Esophagus muscularis mucosa (tissue), 4 donors: ENCODE results near the gene MAPK8. TPM values are rescaled to one million over a fixed set of nuclear protein-coding genes. Genes with fewer than 3 reads are reported as not detected.

Experiments
- DNase-seq: peaks from one replicate; pipeline ENCODE4 v3.0.0-alpha.2; 2017; ENCODE audit errors: extremely low spot score
- H3K27ac ChIP-seq, 4 donors: fragments of 200-600 bp; sonication (generic); replicated peaks in 1 of 4; 1 replicate in 3 of 4; 2 replicates in 1 of 4; pipeline ENCODE4 v1.5.1; 2016 to 2019; ENCODE audit warnings: mild to moderate bottlenecking in 1 of 4
- H3K27me3 ChIP-seq, 4 donors: fragments of 200-600 bp; sonication (generic); one replicate each; pipeline versions ENCODE4 v1.5.1 to v1.6.0; 2016 to 2019
- H3K36me3 ChIP-seq, 4 donors: fragments of 200-600 bp; sonication (generic); one replicate each; pipeline ENCODE4 v1.5.1; 2016 to 2019
- H3K4me1 ChIP-seq, 4 donors: fragments of 200-600 bp; sonication (generic); one replicate each; pipeline ENCODE4 v1.5.1; 2016 to 2019
- H3K4me3 ChIP-seq, 4 donors: fragments of 200-600 bp; sonication (generic); 1 replicate in 2 of 4; 2 replicates in 2 of 4; pipeline ENCODE4 v1.5.1; 2016 to 2019; ENCODE audit warnings: mild to moderate bottlenecking in 4 of 4, moderate library complexity in 1 of 4
- H3K9me3 ChIP-seq, 4 donors: fragments of 200-600 bp; sonication (generic); 1 replicate in 3 of 4; 2 replicates in 1 of 4; pipeline ENCODE4 v1.5.1; 2016 to 2019
- EP300 ChIP-seq: sonication (generic); formaldehyde crosslinking; IDR thresholded peaks from one replicate; pipeline ENCODE4 v1.6.1; 2017; ENCODE audit warnings: antibody characterized with exemption
- POLR2A ChIP-seq: fragments of 450-650 bp; IDR thresholded peaks from one replicate; pipeline ENCODE4 v1.6.1; 2017; ENCODE audit warnings: antibody characterized with exemption, moderate library complexity, mild to moderate bottlenecking, low read depth
- POLR2AphosphoS5 ChIP-seq, 2 donors: sonication (generic); formaldehyde crosslinking; IDR thresholded peaks; one replicate each; pipeline ENCODE4 v1.6.1; 2017; ENCODE audit warnings: antibody characterized with exemption in 2 of 2
- WGBS: methylation state at CpG from one replicate; pipeline ENCODE4 v1.1.5; 2018; 5-methylcytosine and 5-hydroxymethylcytosine counted together
- intact Hi-C: fragments of 100-400 bp; cut with DNase I; formaldehyde crosslinking; loops from one replicate; pipeline ENCODE4 v1.15.1; 2023
- total RNA-seq, 4 donors: library from RNA; depleted of rRNA; stranded (reverse); fragments of >200 nt; gene quantifications; one replicate each; pipeline versions ENCODE4 v1.1.0 to v1.2.1, GENCODE V29; 2016
- TF ChIP-seq, protein P1 (sequence below), 3 experiments: fragments of 200-600 bp in 2 of 3; fragments of 450-650 bp in 1 of 3; sonication (generic) in 2 of 3; IDR thresholded peaks; one replicate each; pipeline ENCODE4 v1.5.1; 2017 to 2019; ENCODE audit warnings: antibody characterized with exemption in 3 of 3, mild to moderate bottlenecking in 2 of 3, moderate library complexity in 1 of 3

Gene MAPK8
- total RNA-seq, 4 donors from 2014 or later, result 26.8 to 50.0 (median 33.1) TPM

DNA sequence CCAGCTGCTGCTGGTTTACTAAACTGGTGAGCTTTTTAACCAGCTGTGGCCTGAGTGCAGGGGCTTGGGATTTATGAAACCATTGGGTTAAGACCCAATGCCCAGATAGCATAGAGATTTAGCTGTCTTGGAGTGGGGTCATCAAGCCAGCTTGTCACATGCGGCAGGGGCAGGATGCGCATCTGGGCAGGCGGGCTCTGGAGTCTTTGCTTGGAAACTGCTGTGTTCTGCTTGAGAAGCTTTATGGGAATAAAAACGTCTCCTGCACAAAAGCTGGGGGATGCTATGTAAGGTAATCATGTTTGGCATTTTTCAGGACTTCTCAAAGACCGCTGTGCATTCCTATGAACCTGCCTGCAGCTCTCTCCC is 136.3 kb downstream of the MAPK8 start:
- WGBS, result 73% methylated on average over 5 of the region's 5 CpGs
- Histone ChIP-seq H3K4me3 (no peak overlapping the region), H3K9me3 (no peaks in the 10 kb centered on the region), H3K4me1 (no peaks in the 10 kb centered on the region), H3K27me3 (no peaks in the 10 kb centered on the region), H3K36me3 (peaks cover 0 to 8% (median 2%) of the 10 kb centered on the region in 4 donors), H3K27ac (no peak overlapping the region)
- TF ChIP-seq EP300 (no peak), POLR2A (no peak), POLR2AphosphoS5 (IDR thresholded peaks at IDR 0.05) (no peak)
- TF ChIP-seq, protein P1, sequence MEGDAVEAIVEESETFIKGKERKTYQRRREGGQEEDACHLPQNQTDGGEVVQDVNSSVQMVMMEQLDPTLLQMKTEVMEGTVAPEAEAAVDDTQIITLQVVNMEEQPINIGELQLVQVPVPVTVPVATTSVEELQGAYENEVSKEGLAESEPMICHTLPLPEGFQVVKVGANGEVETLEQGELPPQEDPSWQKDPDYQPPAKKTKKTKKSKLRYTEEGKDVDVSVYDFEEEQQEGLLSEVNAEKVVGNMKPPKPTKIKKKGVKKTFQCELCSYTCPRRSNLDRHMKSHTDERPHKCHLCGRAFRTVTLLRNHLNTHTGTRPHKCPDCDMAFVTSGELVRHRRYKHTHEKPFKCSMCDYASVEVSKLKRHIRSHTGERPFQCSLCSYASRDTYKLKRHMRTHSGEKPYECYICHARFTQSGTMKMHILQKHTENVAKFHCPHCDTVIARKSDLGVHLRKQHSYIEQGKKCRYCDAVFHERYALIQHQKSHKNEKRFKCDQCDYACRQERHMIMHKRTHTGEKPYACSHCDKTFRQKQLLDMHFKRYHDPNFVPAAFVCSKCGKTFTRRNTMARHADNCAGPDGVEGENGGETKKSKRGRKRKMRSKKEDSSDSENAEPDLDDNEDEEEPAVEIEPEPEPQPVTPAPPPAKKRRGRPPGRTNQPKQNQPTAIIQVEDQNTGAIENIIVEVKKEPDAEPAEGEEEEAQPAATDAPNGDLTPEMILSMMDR (IDR thresholded peaks at IDR 0.05), result no peak
- intact Hi-C loops, result no loop called here
- DNase-seq, result no peak

DNA sequence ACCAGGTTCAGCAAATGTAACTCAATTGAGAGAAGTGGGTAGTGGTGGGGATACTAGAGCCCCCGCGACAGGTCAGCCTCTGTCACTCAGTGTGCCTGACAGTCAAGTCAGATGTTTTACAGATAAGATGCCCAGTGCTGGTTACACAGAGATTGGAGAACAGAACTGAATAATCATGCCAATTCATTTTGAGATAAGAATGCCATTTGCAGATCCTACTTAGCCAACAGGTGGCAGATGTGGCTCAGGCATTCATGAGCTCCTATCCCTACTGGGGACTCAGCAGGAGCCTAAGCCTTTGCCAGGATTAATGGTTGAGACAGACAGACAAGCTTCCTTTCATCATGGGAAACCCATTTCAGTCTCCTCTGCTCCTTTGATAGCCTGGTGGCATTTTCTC is 137.8 kb downstream of the MAPK8 start:
- Histone ChIP-seq H3K4me1 (no peaks in the 10 kb centered on the region), H3K36me3 (no peaks in the 10 kb centered on the region), H3K27ac (no peak overlapping the region), H3K4me3 (no peak overlapping the region), H3K27me3 (no peaks in the 10 kb centered on the region), H3K9me3 (no peaks in the 10 kb centered on the region)
- 57% methylated on average over 2 of the region's 2 CpGs for WGBS
- DNase-seq, result peak; percentile 82
- intact Hi-C loops, result no loop called here
- TF ChIP-seq POLR2A (no peak), EP300 (no peak), POLR2AphosphoS5 (IDR thresholded peaks at IDR 0.05) (no peak)
- TF ChIP-seq, protein P1 (IDR thresholded peaks at IDR 0.05), result no peak

DNA sequence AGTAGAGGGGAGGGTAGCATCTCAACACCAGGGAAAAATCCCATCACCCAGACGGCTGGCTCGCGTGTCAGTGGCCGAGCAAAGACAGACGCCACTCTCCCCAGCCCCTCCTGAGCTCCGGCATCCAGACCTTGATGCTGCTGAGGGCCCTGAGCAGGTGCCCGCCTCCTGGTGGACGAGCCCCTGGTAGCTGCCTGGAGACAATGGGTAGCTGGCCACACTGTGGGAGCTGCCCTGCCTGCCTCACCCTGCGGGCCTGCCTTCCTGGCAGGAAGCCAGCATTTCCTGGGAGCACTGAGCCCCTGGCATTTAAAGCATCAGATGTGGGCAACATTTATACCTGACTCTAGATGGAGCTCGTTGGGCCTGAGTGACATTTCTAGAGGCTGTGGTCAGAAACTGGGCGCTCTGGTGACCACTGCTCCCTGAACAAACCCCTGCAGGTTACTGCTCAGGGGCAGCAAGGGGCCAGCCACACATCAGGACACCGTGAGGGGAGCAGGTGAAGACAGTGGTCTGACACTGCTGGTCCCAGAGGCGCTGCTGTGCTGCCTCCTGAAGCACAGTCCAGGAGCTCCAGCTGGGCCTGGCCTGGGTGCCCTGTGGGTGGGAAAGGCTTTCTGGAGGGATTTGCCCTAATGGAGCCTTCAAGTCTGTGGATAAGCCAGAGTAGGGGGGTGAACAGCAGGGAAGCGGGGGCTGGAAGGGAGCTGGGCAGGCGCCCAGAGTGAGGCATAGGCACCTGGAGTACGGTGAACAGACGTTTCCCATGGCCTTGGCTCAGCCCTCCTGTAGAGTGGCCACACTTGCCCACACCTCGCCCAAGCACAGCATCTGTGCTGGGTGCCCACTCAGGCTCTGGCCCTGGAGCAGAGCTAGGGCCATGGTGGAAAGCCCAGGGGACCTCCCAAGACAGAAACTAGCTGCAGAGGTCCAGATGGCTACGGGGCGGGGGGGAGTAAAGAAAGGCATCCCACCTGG is 138.7 kb downstream of the MAPK8 start:
- DNase-seq, result peak; percentile 78
- 77% methylated on average over 17 of the region's 20 CpGs for WGBS
- intact Hi-C loops, result no loop called here
- Histone ChIP-seq H3K36me3 (peaks cover 0 to under 1% (median 0%) of the 10 kb centered on the region in 4 donors), H3K4me3 (no peak overlapping the region), H3K4me1 (no peaks in the 10 kb centered on the region), H3K27me3 (no peaks in the 10 kb centered on the region), H3K27ac (no peak overlapping the region), H3K9me3 (no peaks in the 10 kb centered on the region)
- TF ChIP-seq POLR2AphosphoS5 (IDR thresholded peaks at IDR 0.05) (no peak), EP300 (no peak), POLR2A (no peak)
- TF ChIP-seq, protein P1 (IDR thresholded peaks at IDR 0.05), result no peak

DNA sequence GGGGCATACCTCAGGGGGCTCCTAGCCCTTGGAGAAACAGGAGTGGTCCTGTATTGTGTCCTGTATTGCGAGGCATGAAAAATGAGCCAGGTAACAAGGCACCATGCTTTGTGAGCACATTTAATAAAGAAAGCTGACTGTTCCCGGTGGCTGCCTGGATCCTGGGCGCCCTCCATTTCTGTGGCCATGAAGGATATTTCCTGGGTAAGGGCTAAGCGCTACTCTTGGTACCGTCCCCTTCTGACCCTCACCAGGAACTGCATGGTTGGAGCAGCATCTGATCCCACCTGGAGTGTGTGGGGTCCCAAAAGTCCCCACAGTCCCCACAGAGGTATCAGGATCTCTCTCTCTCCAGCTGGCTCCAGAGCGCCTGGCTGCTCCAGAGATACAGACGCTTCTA is 139.5 kb downstream of the MAPK8 start:
- no peak overlapping the region for H3K27ac ChIP-seq
- H3K4me3 ChIP-seq, result no peak overlapping the region
- intact Hi-C loops, result no loop called here
- H3K27me3 ChIP-seq, result no peaks in the 10 kb centered on the region
- TF ChIP-seq, protein P1 (IDR thresholded peaks at IDR 0.05), result no peak
- TF ChIP-seq EP300 (no peak), POLR2AphosphoS5 (IDR thresholded peaks at IDR 0.05) (no peak), POLR2A (no peak)
- H3K36me3 ChIP-seq, result peaks cover 0 to 5% (median 0%) of the 10 kb centered on the region in 4 donors
- no peak for DNase-seq
- no peaks in the 10 kb centered on the region for H3K9me3 ChIP-seq
- no peaks in the 10 kb centered on the region for H3K4me1 ChIP-seq
- 92% methylated on average over 6 of the region's 7 CpGs for WGBS
